Activated T-cell treated with anti-CD3 and anti-CD28 coated beads for 1 hour (primary cell): ENCODE measurements around the gene IL17REL.

Experiments used
- DNase-seq: peaks from one replicate; pipeline ENCODE4 v3.0.0-alpha.2; 2020; ENCODE audit warnings: low read depth

Gene IL17REL

DNA sequence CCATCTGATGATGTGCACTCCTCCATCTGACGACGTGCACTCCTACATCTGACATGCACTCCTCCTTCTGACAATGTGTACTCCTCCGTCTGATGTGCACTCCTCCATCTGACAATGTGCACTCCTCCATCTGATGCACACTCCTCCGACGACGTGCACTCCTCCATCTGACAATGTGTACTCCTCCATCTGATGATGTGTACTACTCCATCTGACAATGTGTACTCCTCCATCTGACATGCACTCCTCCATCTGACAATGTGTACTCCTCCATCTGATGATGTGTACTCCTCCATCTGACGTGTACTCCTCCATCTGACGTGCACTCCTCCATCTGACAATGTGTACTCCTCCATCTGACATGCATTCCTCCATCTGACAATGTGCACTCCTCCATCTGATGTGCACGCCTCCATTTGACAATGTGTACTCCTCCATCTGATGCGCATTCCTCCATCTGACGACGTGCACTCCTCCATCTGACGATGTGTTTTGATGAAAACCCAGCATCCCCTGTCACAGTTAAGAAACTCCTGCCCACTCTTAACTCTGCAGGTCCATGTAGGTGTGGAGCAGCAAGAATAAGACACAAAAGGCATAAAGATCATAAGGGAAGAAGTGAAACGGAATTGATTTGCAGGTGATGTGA lies 9.7 kb upstream of the IL17REL start:
- DNase-seq: no peak

- DNase-seq: no peak
These were observed 8.0 kb upstream of the IL17REL start for GRCh38 chr22:50020606-50021005.

DNA sequence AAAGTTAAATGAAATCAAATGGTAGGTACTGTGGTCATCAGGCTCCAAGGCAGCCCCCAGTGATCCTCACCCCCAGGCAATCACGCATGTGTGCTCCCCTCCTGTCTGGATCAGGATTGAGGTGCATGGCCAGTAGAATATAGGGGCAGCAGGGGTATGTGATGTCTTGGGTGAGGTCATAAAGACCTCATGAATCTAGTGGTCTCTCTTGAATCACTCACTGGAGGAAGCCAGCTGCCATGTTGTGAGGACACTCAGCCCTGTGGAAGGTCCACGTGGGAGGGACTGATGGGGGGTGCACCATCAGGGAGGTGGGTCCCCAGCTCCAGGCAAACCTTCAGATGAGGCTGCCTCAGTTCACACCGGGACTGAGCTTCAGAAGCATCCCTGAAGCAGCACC lies 6.8 kb upstream of the IL17REL start:
- DNase-seq: no peak

- DNase-seq: no peak
These were observed 6.2 kb upstream of the IL17REL start for GRCh38 chr22:50018608-50019285.

GRCh38 chr22:50017701-50018224 lies 5.2 kb upstream of the IL17REL start:
- DNase-seq: no peak

GRCh38 chr22:50016988-50017700 lies 4.6 kb upstream of the IL17REL start:
- DNase-seq: no peak

DNA sequence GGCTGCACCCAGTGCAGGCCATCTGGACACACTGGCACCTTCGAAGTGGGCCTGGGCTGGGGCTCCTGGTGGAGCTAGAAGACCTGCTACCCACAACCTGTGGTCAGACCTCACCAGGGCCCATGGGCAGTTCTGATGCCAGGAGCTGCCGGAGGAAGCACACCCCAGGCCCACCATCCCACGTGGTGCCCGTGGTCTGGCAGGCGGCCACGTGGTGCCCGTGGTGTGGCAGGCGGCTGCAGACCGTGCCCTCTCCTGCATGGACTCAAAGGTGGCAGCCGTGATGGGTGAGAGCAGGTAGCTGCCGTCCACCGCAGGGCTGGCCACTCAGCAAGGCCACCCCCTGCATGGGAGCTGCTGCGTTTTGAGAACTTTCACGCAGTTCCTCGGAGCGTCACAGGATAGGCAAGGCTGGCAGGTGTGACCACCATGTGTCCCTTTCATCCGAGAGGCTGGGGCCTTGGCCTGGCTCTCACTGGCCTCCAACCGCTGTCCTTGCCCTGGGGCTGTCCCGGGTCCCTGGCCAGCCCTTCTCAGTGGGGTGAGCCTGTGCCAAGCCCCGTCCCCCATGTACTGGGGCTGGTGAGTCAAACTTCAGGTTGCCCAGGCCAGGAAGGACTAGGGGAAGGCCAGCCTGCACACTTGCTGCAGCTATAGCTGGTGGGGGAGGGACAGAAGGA lies 3.9 kb upstream of the IL17REL start:
- DNase-seq: no peak

GRCh38 chr22:50015451-50016307 lies 3.1 kb upstream of the IL17REL start:
- no peak for DNase-seq

GRCh38 chr22:50014655-50015401 lies 2.3 kb upstream of the IL17REL start:
- DNase-seq: no peak

DNA sequence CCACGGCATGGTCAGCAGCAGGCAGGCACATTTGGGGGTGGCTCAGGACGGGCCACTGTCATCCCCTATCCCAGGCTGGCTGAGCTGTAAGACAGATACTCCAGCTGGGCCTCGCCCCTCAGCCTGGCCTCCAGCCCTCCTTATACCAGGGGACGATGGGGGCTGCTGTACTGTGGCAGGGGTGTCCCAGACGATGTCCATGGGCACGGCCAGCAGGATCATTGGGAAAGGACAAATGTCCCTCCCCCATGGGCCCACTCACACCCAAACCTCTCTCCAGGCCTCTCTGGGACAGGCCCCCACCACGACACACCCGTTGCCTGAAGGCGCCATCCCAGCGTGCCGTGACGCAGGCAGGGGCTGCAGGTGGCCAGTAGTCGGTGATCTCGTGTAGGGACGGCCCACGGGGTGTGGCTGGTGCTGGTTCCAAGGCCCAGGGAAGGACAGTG lies 1.5 kb upstream of the IL17REL start:
- DNase-seq: no peak

DNA sequence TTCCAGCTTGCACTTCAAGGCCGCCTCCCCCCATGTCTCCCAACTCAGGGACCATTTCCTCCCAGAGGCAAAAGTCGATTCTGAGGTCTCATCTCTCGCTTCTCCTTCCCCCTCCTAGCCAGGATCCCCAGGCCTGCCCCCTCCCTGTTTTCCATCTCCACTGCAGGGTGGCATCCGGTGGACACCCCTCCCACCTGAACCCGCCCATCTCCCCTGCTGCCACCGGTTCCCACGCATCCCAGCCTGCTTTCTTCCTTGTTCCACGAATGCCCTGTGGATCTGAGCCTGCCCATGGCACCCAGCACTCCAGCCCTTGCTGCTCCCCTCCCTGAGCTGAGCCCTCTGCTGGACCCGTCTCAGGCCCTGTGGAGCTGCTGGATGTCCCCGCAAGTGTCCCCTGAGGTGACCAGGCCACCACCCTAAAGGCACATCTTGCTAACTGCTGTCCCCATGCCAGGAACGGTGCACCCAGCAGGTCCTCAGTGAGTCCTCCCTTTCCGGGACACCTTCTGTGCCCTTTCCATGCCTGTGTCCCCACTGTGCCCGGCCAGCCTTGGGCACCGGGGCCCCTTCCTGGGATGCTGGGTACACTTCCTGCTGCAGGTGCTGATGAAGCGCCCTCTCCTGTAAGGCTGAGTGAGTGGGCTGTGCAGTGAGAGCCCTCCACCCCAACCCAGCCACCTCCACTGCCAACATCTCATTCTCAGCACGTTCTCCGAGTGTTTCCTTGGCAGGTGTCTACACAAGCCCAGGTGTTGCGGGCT lies 936 bp downstream of the IL17REL start:
- no peak for DNase-seq

DNA sequence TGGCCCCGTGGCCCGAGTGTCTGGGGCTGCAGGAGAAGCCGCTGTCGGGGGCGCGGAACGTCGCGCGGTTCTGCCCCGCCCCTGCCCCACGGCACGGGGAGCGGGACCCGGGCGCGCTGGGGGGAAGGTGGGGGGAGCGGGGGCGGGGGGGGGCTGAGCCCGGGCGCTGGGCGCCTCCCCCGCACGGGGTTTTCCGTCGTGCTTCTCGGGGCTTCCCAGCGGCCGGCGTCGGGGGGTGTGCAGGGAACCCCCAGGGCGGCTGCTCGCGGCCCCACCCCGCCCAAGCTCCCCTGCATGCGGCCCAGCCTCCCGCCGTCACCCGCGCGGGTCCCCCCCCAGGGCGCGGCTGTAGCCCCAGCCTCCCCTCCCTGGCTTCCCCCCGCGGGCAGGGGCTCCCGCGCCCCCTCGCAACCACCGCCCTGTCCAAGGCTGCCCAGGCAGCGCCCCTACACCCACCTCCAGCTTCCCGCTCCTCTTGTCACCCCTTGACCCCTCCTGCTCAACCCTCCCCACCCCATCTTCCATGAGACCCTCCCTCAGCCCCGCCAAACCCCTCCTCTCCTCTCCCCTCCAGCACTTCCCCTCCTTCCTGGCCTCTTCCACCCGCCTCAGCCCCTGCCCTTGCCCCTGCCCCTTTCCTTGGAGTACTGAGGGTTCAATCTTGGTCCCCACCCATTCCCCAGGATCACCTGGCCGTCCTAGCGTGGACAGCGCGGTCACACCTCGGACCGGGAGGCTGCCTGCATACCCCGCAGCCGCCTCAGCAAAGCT lies 1.7 kb downstream of the IL17REL start:
- DNase-seq: peak; percentile 42

GRCh38 chr22:50009765-50010675 lies 2.5 kb downstream of the IL17REL start:
- DNase-seq: no peak

DNA sequence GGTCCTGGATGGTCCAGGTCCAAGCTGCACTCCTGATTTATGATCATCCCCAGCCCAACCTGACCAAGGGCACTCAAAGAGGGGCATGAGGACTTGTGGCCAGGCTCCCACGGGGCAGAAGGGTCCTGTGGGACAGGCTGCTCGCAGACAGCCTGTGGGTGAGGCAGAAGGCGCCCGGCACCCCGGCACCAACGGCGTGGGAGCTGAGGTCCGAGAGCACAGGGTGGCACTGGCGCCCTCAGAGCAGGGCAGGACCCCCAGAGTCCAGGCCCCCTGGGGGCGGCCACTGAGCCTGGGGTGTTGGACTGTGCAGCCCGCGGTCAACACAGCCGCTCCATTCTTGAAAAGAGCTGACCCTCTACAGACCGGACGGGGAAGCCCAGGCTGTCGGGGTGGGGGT lies 3.3 kb downstream of the IL17REL start:
- DNase-seq: no peak

- DNase-seq: no peak
These were observed 4.2 kb downstream of the IL17REL start for GRCh38 chr22:50008151-50009040.

- DNase-seq: no peak
These were observed 5.5 kb downstream of the IL17REL start for GRCh38 chr22:50007057-50007511.

GRCh38 chr22:50004918-50005317 lies 7.6 kb downstream of the IL17REL start:
- no peak for DNase-seq
